NOMO-1 treated with dmso at 0.1 percent for 144 hours (cell line): ENCODE results near the gene AR.

Experiments used
- DNase-seq: peaks from one replicate; lab custom pipeline; 2025; ENCODE audit not compliant: unreplicated experiment; lab: John Stamatoyannopoulos, UW

Gene AR, protein sequence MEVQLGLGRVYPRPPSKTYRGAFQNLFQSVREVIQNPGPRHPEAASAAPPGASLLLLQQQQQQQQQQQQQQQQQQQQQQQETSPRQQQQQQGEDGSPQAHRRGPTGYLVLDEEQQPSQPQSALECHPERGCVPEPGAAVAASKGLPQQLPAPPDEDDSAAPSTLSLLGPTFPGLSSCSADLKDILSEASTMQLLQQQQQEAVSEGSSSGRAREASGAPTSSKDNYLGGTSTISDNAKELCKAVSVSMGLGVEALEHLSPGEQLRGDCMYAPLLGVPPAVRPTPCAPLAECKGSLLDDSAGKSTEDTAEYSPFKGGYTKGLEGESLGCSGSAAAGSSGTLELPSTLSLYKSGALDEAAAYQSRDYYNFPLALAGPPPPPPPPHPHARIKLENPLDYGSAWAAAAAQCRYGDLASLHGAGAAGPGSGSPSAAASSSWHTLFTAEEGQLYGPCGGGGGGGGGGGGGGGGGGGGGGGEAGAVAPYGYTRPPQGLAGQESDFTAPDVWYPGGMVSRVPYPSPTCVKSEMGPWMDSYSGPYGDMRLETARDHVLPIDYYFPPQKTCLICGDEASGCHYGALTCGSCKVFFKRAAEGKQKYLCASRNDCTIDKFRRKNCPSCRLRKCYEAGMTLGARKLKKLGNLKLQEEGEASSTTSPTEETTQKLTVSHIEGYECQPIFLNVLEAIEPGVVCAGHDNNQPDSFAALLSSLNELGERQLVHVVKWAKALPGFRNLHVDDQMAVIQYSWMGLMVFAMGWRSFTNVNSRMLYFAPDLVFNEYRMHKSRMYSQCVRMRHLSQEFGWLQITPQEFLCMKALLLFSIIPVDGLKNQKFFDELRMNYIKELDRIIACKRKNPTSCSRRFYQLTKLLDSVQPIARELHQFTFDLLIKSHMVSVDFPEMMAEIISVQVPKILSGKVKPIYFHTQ

DNA sequence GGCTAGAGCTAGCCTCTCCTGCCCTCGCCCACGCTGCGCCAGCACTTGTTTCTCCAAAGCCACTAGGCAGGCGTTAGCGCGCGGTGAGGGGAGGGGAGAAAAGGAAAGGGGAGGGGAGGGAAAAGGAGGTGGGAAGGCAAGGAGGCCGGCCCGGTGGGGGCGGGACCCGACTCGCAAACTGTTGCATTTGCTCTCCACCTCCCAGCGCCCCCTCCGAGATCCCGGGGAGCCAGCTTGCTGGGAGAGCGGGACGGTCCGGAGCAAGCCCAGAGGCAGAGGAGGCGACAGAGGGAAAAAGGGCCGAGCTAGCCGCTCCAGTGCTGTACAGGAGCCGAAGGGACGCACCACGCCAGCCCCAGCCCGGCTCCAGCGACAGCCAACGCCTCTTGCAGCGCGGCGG lies at the start of gene AR:
Gene AR, plus strand, starts transcription at position 204 of the 400 bp plus-strand sequence. CDS start 1,126 bp downstream, outside the sequence.
- no peak for DNase-seq

DNA sequence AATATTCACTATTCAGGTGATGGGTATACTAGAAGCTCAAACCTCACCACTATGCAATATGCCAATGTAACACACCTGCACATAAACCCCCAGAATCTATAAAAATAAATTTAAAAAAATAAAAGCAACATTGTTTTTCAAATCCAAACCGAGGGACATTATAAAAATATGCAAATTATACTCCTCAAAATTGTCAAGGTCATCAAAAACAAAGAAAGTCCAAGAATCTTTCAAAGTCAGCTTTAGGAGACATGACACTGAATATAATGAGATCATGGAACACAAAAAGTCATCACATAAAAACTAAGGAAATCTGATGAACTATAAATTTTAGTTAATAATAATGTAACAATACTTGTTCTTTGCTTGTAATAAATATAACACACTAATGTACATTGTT lies 43.2 kb upstream of the AR start:
- no peak for DNase-seq

DNA sequence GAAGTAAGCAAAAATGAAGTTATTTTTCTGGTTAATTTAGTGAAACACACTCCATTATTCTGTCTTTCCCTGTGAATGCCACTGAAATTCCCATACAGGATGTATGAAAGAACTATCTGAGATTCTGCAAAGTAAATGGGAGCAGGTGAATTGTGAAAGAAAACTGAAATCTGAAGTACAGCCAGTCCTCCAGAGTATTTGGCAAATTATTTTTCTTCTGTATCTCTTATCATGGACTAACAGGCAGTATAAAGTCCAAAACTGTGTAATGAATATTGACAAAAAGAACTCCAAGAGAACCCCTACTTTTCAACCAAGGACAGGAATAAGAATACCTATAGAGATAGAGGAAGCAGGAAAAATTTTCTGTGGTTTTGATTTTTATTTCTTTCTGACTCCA lies 40.8 kb upstream of the AR start:
- DNase-seq, result no peak

DNA sequence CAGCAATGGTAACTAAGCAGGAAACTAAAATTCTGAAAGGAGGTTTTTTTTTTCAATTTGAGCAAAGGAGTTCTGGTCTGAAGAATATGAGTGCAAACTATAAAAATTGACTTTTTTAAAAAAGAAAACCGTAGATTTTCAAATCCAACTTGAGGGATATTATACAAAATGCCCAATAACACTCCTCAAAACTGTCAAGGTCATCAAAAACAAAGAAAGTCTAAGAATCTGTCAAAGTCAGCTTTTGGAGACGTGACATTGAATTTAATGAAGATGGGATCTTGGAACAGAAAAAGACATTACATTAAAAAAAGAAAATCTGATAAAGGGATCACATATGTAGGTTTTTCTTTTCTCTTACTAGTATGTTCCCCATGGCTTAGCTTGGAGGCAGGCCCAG lies 40.4 kb upstream of the AR start:
- no peak for DNase-seq

DNA sequence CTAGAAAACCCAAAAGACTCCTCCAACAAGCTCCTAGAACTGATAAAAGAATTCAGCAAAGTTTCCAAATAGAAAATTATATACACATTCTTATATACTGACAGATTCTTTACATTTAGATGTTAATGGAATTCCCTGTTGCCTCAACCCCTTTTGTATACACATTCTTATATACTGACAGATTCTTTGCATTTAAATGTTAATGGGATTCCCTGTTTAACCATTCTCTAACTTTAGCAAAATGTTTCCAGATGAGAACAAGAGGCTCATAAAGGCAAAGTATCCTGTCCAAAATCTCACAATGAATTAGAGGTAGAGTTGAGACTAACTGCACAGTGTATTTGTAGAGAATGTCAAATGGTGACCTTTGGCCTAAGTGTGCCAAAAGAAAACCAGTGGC lies 23.1 kb upstream of the AR start:
- no peak for DNase-seq

DNA sequence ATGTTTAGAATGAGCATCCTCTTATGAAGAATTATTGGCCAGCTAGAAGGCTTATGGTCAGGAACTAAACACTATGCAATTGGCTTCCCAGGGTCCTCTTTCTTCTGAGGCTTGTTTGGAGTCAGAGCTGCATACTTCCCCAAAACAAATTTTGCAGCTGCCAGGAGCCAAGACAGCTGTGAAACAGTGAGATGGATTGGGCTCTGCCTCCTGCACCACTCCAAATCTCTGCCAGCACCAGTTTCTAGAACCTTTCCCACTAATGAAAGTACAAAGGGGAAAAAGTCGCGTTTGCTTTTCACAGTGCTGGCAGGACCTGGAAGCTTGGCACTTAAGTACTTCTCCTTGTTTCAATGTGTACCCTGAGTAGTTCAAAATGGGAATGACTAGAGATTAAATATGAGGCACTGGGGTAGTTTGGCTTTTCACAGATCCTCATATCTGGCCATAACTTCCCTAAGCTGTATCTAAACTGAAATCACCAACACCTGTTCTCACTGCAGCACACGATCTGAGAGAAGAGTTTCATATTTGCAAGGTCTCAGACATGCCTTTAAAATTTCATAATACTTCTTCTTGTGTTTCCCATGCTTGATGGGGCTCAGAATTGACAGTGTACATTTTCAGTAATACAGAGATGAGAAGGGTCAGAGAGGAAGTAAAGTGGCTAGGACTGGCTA lies 20.7 kb upstream of the AR start:
- no peak for DNase-seq

DNA sequence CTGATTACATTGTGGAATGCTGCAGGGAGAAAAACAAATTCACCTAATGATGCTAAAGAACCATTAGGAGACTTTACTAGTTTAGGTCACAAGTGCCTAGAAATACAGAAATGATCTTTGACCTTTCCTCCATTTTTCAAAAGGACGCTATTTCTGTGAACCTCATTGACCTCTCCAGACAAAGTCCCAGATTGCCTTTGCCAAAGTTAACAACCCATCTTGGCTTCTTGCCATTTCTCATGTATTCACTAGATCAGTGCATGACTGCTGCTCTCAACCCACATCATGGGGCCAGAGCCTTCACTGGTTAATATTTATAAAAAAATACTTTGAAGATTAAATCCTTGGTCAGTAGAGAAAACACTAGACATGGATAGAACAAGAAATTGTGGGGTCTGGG lies 19.9 kb upstream of the AR start:
- DNase-seq, result no peak

DNA sequence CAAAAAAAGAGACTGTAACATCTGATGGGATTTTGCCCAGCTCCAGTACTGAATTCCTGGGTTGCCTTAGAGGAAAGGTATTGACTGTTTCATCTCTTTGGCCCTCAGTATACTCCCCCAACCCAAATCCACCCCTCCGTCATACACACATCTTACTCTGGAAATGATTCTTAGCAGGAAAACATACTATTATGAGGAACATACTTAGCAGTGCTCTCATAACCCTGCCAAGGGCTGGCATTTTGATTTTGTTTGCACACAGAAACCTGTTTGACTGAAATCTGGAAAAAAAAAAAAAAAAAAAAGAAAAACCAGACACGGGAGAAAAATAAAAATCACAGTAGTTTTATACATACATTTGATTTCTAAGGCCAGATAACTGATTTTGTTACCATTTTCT lies 19.4 kb upstream of the AR start:
- no peak for DNase-seq

DNA sequence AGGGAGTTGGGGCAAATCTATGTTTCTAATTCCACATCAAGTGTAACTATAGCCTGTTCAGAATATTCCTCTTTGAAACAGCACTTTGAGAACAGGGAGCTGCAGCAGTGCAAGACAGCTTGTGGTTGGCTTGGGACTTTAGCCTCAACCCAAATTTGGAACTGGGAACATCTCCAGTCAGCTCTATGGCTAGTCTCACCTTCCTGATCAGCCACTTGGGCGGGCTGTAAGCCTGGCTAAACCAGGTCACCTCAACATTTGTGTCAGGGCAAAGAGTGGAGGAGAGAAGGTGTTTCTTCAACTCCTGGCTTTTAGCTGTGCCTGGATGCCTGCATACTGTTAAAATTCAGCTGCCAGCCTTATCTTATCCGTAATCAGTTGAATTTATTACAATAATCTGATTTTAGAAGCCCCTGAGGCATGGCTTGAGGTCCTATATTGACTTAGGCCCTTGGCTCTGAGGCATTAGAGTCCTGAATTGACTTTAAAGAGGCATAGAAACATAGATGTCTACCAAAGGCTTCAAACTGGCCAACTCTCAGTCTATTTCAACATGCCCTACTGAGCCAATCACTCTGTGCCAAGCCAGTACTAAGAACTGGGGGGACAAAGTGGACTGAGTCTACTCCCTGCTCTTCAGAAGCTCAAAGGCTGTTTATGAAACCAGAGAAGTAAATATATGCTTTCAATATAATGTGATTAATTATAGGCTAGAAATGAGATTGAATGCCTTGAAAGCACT lies 18.7 kb upstream of the AR start:
- no peak for DNase-seq

DNA sequence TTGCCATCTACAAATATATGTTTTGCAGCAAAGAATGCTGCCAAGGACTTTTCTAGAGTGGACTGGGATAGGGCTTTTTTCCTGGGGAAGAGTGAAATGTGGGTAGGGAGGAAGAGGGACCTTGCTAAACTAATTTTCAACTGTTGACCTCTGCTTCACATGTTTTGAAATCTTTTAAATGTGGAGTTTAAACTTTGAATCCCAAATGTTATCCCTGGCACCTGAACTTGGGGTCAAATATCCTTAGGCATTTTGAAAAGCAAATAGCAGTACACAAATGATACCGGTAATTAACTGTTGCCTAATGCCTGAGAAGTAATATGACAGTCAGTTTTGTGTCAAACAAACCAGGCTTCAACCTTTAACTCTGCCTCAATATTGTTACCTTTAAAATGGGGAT lies 7.3 kb upstream of the AR start:
- no peak for DNase-seq

DNA sequence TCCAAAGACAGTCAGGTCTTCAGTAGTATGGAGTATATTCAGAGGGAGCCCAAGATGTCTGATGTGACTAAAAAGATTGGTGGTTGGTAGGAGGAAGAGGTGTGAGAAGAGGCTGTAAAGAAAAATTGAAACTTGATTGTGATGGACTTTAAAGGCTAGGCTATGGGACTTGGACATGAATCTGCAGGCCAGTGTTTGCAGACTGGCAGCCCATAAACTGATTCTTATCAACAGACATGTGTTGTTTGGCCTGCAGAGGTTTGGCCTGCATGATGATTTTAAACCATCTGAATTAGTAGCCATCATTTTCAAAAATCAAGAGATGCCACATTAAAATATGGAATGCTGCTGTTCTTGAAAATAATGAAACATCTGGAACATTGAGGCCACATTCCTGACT lies 5.4 kb upstream of the AR start:
- no peak for DNase-seq

DNA sequence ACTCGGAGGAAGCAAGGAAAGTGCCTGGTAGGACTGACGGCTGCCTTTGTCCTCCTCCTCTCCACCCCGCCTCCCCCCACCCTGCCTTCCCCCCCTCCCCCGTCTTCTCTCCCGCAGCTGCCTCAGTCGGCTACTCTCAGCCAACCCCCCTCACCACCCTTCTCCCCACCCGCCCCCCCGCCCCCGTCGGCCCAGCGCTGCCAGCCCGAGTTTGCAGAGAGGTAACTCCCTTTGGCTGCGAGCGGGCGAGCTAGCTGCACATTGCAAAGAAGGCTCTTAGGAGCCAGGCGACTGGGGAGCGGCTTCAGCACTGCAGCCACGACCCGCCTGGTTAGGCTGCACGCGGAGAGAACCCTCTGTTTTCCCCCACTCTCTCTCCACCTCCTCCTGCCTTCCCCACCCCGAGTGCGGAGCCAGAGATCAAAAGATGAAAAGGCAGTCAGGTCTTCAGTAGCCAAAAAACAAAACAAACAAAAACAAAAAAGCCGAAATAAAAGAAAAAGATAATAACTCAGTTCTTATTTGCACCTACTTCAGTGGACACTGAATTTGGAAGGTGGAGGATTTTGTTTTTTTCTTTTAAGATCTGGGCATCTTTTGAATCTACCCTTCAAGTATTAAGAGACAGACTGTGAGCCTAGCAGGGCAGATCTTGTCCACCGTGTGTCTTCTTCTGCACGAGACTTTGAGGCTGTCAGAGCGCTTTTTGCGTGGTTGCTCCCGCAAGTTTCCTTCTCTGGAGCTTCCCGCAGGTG lies 637 bp downstream of the AR start:
- DNase-seq, result no peak

DNA sequence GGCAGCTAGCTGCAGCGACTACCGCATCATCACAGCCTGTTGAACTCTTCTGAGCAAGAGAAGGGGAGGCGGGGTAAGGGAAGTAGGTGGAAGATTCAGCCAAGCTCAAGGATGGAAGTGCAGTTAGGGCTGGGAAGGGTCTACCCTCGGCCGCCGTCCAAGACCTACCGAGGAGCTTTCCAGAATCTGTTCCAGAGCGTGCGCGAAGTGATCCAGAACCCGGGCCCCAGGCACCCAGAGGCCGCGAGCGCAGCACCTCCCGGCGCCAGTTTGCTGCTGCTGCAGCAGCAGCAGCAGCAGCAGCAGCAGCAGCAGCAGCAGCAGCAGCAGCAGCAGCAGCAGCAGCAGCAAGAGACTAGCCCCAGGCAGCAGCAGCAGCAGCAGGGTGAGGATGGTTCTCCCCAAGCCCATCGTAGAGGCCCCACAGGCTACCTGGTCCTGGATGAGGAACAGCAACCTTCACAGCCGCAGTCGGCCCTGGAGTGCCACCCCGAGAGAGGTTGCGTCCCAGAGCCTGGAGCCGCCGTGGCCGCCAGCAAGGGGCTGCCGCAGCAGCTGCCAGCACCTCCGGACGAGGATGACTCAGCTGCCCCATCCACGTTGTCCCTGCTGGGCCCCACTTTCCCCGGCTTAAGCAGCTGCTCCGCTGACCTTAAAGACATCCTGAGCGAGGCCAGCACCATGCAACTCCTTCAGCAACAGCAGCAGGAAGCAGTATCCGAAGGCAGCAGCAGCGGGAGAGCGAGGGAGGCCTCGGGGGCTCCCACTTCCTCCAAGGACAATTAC lies 1.4 kb downstream of the AR start:
- no peak for DNase-seq

DNA sequence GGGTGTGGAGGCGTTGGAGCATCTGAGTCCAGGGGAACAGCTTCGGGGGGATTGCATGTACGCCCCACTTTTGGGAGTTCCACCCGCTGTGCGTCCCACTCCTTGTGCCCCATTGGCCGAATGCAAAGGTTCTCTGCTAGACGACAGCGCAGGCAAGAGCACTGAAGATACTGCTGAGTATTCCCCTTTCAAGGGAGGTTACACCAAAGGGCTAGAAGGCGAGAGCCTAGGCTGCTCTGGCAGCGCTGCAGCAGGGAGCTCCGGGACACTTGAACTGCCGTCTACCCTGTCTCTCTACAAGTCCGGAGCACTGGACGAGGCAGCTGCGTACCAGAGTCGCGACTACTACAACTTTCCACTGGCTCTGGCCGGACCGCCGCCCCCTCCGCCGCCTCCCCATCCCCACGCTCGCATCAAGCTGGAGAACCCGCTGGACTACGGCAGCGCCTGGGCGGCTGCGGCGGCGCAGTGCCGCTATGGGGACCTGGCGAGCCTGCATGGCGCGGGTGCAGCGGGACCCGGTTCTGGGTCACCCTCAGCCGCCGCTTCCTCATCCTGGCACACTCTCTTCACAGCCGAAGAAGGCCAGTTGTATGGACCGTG lies 2.2 kb downstream of the AR start:
- no peak for DNase-seq

DNA sequence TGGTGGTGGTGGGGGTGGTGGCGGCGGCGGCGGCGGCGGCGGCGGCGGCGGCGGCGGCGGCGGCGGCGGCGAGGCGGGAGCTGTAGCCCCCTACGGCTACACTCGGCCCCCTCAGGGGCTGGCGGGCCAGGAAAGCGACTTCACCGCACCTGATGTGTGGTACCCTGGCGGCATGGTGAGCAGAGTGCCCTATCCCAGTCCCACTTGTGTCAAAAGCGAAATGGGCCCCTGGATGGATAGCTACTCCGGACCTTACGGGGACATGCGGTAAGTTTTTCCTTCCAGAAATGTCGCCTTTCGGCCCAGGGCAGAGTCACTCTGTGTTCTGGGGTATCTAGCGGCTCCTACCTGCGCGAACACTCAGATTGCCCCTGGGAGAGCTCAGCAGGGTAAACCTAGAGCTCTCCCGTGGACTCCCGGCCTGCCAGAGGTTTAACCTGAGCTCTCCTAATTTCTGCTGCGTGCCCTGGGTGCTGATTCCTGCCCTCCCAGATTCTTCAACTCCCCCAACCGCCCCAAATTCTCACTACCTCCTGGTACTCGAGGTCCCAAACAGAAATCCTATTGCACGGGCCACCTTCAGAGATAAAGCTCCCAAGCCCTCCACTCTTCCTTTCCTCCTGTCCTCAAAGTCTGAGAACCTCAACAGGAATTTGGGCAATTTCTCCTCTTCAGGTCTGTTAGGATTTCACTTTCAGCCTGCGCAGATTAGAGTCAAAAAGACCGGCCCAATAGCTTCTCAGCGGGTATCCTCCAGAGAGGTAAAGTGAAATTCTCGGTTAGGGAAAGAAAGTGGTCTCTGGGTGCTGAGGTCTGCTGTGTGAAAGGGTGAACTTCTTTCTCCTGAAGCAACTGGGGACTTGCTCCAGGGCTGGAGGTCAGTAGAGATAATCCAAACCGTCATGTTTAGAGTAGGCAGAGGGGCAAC lies 2.9 kb downstream of the AR start:
- no peak for DNase-seq

DNA sequence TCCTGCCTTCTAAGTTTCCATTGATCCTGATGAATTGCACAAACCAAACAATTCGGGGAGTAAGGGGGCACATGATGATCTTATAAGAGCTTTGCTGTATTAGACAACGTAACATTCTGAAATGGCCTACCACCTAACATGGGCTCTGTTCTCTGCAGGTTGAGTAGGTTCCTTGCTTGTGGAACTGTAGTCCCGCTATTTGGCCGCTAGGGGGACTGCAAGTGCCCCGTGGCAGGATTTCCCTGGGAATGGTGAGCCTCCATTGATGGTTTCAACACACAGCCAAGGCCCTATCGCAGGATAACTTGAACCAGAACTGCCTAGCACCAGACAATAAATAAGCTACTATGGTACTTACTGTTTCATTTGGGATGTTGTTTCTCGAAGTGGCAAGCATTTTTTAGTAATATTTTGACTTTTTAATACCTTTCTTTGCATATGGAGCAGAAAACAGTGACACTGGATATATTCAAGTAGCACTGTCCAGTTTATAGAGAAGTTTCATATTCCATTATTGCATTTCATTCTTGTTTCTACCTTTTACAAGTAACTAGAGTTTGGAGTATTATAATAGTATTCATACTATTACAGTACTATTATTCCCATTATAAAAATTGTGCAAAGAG lies 11.9 kb downstream of the AR start:
- DNase-seq, result peak; percentile 6

DNA sequence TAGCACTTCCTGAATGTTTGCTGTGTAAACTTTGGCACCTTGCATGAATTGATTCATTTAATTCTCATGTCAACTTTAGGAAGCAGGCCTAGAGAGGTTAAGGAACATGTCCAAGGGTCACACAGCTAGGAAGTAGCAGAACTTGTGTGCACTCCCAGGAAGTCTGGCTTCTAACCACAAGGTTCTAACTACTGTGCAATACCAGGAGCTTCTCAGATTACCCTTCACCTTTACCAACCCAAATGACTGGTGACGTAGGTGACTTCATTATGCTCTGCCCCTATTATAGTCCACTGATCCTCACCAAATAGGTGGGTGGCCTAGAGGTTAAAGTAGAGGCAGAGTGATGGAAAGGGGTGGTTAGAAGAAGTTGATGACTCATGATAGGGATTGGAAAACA lies 14.4 kb downstream of the AR start:
- DNase-seq, result no peak
